ENCODE data around the gene CPOX. TPM values are rescaled to one million over a fixed set of nuclear protein-coding genes. Genes with fewer than 3 reads are reported as not detected.
"Not testable (repeated sequence)": the region's sequence is repeated elsewhere in the genome, so short reads cannot be mapped to it uniquely, and the experiment has no call there.

The CPOX gene
- total RNA-seq (2014; rRNA removed; shearing (Covaris generic)) = 31.6 and 39.9 TPM in 2 replicates

GRCh38 chr3:98593046-98593936, at the start of gene CPOX:
Gene CPOX (minus strand): TSS chr3:98593611. CDS start chr3:98593504, 107 bp downstream.
- peak; percentile 86 for DNase-seq (ENCODE audit: low spot score)

DNA sequence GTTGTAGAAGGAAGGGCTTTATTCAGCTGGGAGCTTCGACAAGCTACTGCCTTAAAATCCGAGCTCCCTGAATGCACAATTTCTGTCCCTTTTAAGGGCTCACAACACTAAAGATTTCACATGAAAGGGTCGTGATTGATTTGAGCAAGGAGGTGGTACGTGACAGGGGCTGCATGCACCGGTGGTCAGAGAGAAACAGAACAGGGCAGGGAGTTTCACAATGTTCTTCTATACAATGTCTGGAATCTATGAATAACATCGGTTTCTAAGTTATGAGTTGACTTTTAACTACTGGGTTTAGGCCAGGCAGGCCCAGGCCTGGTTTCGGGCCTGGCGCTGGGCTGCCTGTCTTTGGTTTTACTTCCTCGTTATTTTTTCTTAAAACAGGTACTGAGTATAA, 49.4 kb upstream of the CPOX start:
- not testable (repeated sequence) for DNase-seq (ENCODE audit: low spot score)

GRCh38 chr3:98641756-98642155, 48.3 kb upstream of the CPOX start:
- DNase-seq (ENCODE audit: low spot score) = not testable (repeated sequence)

GRCh38 chr3:98638515-98638914, 45.1 kb upstream of the CPOX start:
- not testable (repeated sequence) for DNase-seq (ENCODE audit: low spot score)

DNA sequence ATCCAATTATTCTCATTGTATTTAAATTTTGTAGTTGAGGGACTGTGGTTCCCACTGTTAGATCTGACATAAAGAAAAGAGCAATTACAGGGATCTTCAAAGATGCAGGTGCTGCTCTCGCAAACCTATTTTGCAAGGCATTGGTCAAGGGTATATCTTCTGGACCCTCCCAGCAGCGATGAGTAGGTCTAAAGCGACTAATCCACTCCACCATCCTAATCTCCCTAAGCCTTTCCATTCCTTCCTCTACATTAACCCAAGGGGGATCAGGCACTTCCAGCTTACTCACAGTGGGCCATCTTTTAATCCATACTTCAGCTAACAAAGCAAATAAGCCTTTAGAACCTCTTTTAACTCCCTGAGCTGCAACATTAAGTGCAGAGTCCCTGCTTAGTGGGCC, 37.0 kb upstream of the CPOX start:
- DNase-seq (ENCODE audit: low spot score) = no peak

GRCh38 chr3:98628317-98628716, 34.9 kb upstream of the CPOX start:
- no peak for DNase-seq (ENCODE audit: low spot score)

GRCh38 chr3:98626151-98626550, 32.7 kb upstream of the CPOX start:
- no peak for DNase-seq (ENCODE audit: low spot score)

- DNase-seq (ENCODE audit: low spot score) = no peak
Observed at GRCh38 chr3:98623572-98624280, 30.3 kb upstream of the CPOX start.

- no peak for DNase-seq (ENCODE audit: low spot score)
Observed at GRCh38 chr3:98617841-98618240, 24.4 kb upstream of the CPOX start.

GRCh38 chr3:98613616-98614015, 20.2 kb upstream of the CPOX start:
- DNase-seq (ENCODE audit: low spot score) = no peak

DNA sequence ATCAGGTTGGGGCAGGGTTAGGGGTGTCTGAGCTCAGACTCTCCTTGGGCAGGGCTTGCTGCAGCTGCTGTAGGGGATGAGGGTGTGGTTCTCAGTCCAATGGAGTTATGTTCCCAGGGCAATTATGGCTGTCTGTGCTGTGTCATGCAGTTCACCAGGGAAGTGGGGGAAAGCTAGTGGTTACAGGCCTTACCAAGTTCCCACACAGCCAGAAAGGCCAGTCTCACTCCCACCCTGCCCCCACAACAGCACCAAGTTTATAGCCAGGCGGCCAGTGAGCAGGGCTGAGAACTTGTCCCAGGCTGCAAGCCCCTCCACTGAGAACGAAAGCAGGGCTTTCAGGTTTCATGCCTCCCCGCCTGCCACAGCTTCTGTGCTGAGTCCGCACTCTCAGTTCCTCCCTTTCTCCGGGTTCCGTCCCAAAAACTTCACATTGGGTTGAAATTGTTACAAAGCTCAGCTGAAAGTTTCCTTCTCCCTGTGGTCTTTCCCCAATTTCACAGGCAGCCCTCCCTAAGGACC, 19.6 kb upstream of the CPOX start:
- no peak for DNase-seq (ENCODE audit: low spot score)

GRCh38 chr3:98612587-98612986, 19.2 kb upstream of the CPOX start:
- no peak for DNase-seq (ENCODE audit: low spot score)

GRCh38 chr3:98608029-98608428, 14.6 kb upstream of the CPOX start:
- DNase-seq (ENCODE audit: low spot score) = no peak

- no peak for DNase-seq (ENCODE audit: low spot score)
Observed at GRCh38 chr3:98603580-98603979, 10.2 kb upstream of the CPOX start.

- DNase-seq (ENCODE audit: low spot score) = peak; percentile 73
Observed at GRCh38 chr3:98602078-98602678, 8.8 kb upstream of the CPOX start.

DNA sequence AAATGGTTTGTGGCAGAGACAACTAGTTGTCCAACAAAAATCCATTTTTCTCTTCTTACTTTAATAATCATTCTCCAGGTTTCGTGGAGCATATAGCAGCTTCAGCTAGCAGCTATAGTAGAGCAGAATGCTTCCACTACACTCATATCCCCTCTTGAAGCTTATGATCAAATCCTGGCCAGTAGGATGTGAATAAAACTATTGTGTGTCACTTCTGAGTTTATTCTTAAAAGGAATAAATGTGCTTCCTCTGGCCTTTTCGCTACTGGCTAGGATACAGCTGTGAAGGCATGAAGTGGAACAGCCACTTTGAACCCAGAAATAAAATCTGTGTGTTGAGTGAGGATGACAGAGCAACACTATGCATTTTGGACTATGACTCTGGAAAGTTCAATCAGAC, 7.8 kb upstream of the CPOX start:
- DNase-seq (ENCODE audit: low spot score) = no peak

DNA sequence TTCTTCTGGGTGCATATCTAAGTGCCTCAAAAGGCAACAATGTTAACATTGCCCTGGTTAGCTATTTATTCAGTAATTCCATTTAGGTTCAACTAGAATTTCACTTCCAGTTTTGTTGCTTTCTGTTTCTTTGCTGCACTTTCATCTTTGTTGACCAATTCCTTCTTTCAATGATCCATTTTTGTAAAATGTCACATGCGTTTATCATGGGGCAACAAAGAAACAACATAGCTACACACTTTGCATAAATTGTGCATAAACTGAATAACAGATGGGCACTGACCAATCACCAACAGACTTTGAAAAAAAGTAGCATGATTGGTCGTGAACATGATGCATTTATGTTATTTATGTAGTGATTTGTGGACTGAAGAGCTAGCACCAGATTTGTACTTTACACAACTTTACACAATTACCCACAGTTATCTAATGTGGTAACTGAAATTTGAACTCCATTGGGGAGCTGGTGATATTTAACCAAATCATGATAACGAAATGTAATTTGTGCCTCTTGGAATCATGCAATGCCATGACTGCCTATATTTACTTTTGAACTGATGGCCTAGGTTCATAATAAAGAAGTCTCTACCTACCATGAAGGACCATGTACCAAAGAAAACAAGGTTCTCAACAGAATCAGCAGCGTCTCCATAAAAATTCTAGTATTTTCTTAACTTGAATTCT, 7.1 kb upstream of the CPOX start:
- DNase-seq (ENCODE audit: low spot score) = no peak

DNA sequence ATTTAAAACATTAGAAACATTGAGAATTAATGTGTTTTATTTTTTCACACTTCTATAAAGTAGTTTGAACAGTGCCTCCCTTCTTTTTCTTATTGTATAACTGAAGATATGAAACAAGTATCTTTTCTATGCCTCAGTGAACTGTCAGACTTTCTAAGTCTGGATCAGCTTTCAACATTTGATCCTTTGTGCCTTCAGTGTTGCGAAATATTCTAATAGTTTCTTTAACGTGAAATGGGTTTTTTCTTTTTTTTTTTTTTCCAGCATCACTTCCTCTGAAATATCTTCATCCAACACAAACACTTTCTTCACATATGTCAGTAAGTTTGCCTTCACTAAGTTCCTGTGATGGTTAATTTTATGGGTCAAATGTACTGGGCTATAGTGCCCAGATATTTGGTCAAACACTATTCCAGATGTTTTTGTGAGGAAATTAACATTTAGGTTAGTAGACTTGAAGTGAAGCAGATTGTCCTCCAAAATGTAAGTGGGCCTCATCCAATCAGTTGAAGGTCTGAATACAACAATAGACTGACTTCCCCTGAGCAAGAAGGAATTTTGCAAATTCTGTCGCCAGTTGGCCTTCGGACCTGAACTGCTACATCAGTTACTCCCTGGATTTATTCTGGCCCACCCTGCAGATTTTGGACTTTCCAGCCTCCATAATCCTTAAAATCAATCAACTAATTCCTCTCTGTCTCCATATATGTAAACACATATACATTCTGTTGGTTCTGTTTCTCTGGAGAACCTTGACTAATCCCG, 6.4 kb upstream of the CPOX start:
- DNase-seq (ENCODE audit: low spot score) = no peak

GRCh38 chr3:98598492-98598891, 5.1 kb upstream of the CPOX start:
- no peak for DNase-seq (ENCODE audit: low spot score)

GRCh38 chr3:98596541-98597500, 3.4 kb upstream of the CPOX start:
- no peak for DNase-seq (ENCODE audit: low spot score)

Measured in H4 (cell line).